HepG2 (cell line): ENCODE measurements around the gene SPIN1. TPM values are rescaled to one million over a fixed set of nuclear protein-coding genes. Genes with fewer than 3 reads are reported as not detected.
A peak's percentile ranks its signal among the peaks of the same experiment; 100 is the strongest.

ENCODE experiments used
- ATF7 ChIP-seq, 2 experiments: fragments of 450-650 bp in 1 of 2; sonication (generic) in 1 of 2; formaldehyde crosslinking in 1 of 2; IDR thresholded peaks; 2 replicates each; pipeline versions ENCODE4 v1.4.0 to v1.6.1; 2016 to 2020; ENCODE audit warnings: antibody characterized with exemption in 1 of 2, mild to moderate bottlenecking in 1 of 2, missing genetic modification reagents in 1 of 2
- CCAR2 ChIP-seq: fragments of 200-400 bp; formaldehyde crosslinking; optimal IDR thresholded peaks from 2 replicates; pipeline ENCODE3; 2018; ENCODE audit warnings: low read depth, mild to moderate bottlenecking, low read length, moderate library complexity
- DNMT1 ChIP-seq: sonication (generic); formaldehyde crosslinking; IDR thresholded peaks from 2 replicates; pipeline ENCODE4 v1.5.1; 2020; ENCODE audit warnings: mild to moderate bottlenecking, missing genetic modification reagents
- DPF2 ChIP-seq: sonication (generic); formaldehyde crosslinking; IDR thresholded peaks from 2 replicates; pipeline ENCODE4 v1.4.0; 2020; ENCODE audit warnings: mild to moderate bottlenecking, low read depth, missing genetic modification reagents, borderline replicate concordance
- HOXD1 ChIP-seq: sonication (generic); formaldehyde crosslinking; IDR thresholded peaks from 2 replicates; pipeline ENCODE4 v1.5.0; 2020; ENCODE audit warnings: missing genetic modification reagents
- KLF13 ChIP-seq: sonication (generic); formaldehyde crosslinking; IDR thresholded peaks from 2 replicates; pipeline ENCODE4 v1.4.0; 2020; ENCODE audit warnings: mild to moderate bottlenecking, missing genetic modification reagents
- MBD4 ChIP-seq: IDR thresholded peaks from 2 replicates; pipeline ENCODE4 v1.6.1; 2012; ENCODE audit warnings: low read length, inconsistent platforms, borderline replicate concordance
- MED13 ChIP-seq: sonication (generic); formaldehyde crosslinking; IDR thresholded peaks from 2 replicates; pipeline ENCODE4 v1.5.0; 2020; ENCODE audit warnings: missing genetic modification reagents
- PHF8 ChIP-seq: sonication (generic); formaldehyde crosslinking; IDR thresholded peaks from 2 replicates; pipeline ENCODE4 v1.5.0; 2020; ENCODE audit warnings: missing genetic modification reagents
- SIX4 ChIP-seq: sonication (generic); formaldehyde crosslinking; IDR thresholded peaks from 2 replicates; pipeline ENCODE4 v1.4.0; 2020; ENCODE audit warnings: missing genetic modification reagents
- SP5 ChIP-seq: IDR thresholded peaks from 2 replicates; pipeline ENCODE4 v1.6.1; 2016; ENCODE audit warnings: low read depth, borderline replicate concordance
- ZKSCAN1 ChIP-seq: fragments of 150-350 bp; IDR thresholded peaks from 2 replicates; pipeline ENCODE4 v1.6.1; 2014; ENCODE audit warnings: low read length
- ZNF24 ChIP-seq: fragments of 450-650 bp; IDR thresholded peaks from 2 replicates; pipeline ENCODE4 v1.6.1; 2017; ENCODE audit warnings: antibody characterized with exemption, mild to moderate bottlenecking
- ZNF660 ChIP-seq: sonication (generic); formaldehyde crosslinking; IDR thresholded peaks from 2 replicates; pipeline ENCODE4 v1.5.1; 2020; ENCODE audit warnings: mild to moderate bottlenecking, low read depth, missing genetic modification reagents, borderline replicate concordance
- ZNF713 ChIP-seq: sonication (generic); formaldehyde crosslinking; IDR thresholded peaks from 2 replicates; pipeline ENCODE4 v1.4.0; 2020; ENCODE audit warnings: mild to moderate bottlenecking, missing genetic modification reagents
- polyA plus RNA-seq, 8 experiments: library from polyadenylated mRNA; depleted of rRNA in 3 of 8; stranded (reverse) in 7 of 8; unstranded in 1 of 8; fragments of >200 nt; fragmentation: Illumina TruSeq in 4 of 8; extraction: Trizol in 4 of 8; gene quantifications; 2 replicates each; pipeline versions ENCODE4 v1.2.1 to v1.2.3, GENCODE V29; 2011 to 2016; ENCODE audit warnings: low read depth in 4 of 8, missing spikeins in 1 of 8, mixed read lengths in 1 of 8; ENCODE audit not compliant: insufficient read depth in 1 of 8
- total RNA-seq, 5 experiments: library from RNA; depleted of rRNA; stranded (reverse); fragments of >200 nt; fragmentation: Illumina TruSeq; extraction: Trizol; gene quantifications; 2 replicates each; pipeline ENCODE4 v1.2.3, GENCODE V29; 2016; ENCODE audit warnings: low read depth in 1 of 5
- TF ChIP-seq, protein P1 (sequence below): sonication (generic); formaldehyde crosslinking; IDR thresholded peaks from 2 replicates; pipeline ENCODE4 v1.5.1; 2020; ENCODE audit warnings: mild to moderate bottlenecking, moderate library complexity, missing genetic modification reagents
- TF ChIP-seq, protein P2 (sequence below): sonication (generic); formaldehyde crosslinking; IDR thresholded peaks from 2 replicates; pipeline ENCODE4 v1.5.0; 2020; ENCODE audit warnings: mild to moderate bottlenecking, missing genetic modification reagents
- TF ChIP-seq, protein P3 (sequence below): sonication (generic); formaldehyde crosslinking; IDR thresholded peaks from 2 replicates; pipeline ENCODE4 v1.4.0; 2020; ENCODE audit warnings: missing genetic modification reagents
- TF ChIP-seq, protein P4 (sequence below): sonication (generic); formaldehyde crosslinking; IDR thresholded peaks from 2 replicates; pipeline ENCODE4 v1.5.1; 2020; ENCODE audit warnings: missing genetic modification reagents, mild to moderate bottlenecking, borderline replicate concordance
- TF ChIP-seq, protein P5 (sequence below): sonication (generic); formaldehyde crosslinking; IDR thresholded peaks from 2 replicates; pipeline ENCODE4 v1.4.0; 2020; ENCODE audit warnings: missing genetic modification reagents, borderline replicate concordance

Gene SPIN1
- total and polyA plus RNA-seq, 2 of the 13 experiments (the other 11 are each of a cell fraction or from before 2014, with no cell fraction given), result 20.0 to 24.3 TPM

DNA sequence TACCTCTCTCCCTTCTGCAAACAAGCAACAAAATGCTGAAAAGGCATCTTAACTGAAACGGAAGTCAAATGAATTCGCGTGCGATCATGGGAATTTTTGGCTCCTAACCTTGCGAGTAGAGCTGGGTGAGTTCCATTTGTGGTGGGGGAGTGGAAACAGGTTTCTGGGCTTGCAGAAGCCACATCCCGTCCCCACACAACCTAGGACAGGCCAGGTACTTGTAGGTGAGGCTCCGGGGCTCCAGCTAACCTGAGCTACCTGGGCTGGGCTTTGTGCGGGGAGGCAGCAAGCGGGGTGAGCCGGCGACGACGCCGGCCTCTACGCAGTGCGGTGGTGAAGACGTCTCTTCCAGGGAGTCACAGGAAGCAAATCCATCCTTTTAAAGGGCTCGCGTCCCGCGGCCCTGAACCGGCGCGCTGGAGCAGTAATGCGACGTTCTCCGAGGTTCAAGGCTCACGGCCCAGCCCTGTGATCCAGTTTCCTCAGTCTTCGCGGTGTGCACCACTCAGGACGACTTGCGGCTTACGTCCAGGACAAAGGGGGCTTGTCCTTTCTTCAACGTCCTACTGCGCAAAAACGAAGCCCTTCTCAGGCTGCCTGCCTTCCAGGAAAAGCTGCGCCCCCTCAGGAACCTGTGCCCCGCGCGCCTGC lies 567 bp upstream of the SPIN1 start (continued):
- TF ChIP-seq, protein P1, sequence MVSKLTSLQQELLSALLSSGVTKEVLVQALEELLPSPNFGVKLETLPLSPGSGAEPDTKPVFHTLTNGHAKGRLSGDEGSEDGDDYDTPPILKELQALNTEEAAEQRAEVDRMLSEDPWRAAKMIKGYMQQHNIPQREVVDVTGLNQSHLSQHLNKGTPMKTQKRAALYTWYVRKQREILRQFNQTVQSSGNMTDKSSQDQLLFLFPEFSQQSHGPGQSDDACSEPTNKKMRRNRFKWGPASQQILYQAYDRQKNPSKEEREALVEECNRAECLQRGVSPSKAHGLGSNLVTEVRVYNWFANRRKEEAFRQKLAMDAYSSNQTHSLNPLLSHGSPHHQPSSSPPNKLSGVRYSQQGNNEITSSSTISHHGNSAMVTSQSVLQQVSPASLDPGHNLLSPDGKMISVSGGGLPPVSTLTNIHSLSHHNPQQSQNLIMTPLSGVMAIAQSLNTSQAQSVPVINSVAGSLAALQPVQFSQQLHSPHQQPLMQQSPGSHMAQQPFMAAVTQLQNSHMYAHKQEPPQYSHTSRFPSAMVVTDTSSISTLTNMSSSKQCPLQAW (CRISPR knock-in tag), result no peak
- TF ChIP-seq ZNF660 (CRISPR knock-in tag), result no peak
- TF ChIP-seq ZKSCAN1, result no peak
- TF ChIP-seq, protein P2, sequence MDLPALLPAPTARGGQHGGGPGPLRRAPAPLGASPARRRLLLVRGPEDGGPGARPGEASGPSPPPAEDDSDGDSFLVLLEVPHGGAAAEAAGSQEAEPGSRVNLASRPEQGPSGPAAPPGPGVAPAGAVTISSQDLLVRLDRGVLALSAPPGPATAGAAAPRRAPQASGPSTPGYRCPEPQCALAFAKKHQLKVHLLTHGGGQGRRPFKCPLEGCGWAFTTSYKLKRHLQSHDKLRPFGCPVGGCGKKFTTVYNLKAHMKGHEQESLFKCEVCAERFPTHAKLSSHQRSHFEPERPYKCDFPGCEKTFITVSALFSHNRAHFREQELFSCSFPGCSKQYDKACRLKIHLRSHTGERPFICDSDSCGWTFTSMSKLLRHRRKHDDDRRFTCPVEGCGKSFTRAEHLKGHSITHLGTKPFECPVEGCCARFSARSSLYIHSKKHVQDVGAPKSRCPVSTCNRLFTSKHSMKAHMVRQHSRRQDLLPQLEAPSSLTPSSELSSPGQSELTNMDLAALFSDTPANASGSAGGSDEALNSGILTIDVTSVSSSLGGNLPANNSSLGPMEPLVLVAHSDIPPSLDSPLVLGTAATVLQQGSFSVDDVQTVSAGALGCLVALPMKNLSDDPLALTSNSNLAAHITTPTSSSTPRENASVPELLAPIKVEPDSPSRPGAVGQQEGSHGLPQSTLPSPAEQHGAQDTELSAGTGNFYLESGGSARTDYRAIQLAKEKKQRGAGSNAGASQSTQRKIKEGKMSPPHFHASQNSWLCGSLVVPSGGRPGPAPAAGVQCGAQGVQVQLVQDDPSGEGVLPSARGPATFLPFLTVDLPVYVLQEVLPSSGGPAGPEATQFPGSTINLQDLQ (CRISPR knock-in tag), result 0 out of 2 replicates have a peak, but pooled peaks have one; percentile 32
- no peak for TF ChIP-seq SP5 (CRISPR knock-in tag)
- no peak for TF ChIP-seq MBD4
- TF ChIP-seq, protein P3, sequence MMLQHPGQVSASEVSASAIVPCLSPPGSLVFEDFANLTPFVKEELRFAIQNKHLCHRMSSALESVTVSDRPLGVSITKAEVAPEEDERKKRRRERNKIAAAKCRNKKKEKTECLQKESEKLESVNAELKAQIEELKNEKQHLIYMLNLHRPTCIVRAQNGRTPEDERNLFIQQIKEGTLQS (CRISPR knock-in tag), result no peak
- no peak for TF ChIP-seq DPF2 (CRISPR knock-in tag)
- TF ChIP-seq ZNF24, result no peak
- TF ChIP-seq, protein P4, sequence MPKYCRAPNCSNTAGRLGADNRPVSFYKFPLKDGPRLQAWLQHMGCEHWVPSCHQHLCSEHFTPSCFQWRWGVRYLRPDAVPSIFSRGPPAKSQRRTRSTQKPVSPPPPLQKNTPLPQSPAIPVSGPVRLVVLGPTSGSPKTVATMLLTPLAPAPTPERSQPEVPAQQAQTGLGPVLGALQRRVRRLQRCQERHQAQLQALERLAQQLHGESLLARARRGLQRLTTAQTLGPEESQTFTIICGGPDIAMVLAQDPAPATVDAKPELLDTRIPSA (CRISPR knock-in tag), result no peak
- no peak for TF ChIP-seq ATF7 (IDR thresholded peaks at IDR 0.05)
- no peak for TF ChIP-seq ATF7 (CRISPR knock-in tag; IDR thresholded peaks at IDR 0.05)
- no peak for TF ChIP-seq SIX4 (CRISPR knock-in tag)
- no peak for TF ChIP-seq ZNF713 (CRISPR knock-in tag)
- TF ChIP-seq HOXD1 (CRISPR knock-in tag), result no peak
- no peak for TF ChIP-seq CCAR2
- peak; percentile 56; the same call in 1 of the 2 replicates for TF ChIP-seq PHF8 (CRISPR knock-in tag)
- TF ChIP-seq DNMT1, result no peak
- no peak for TF ChIP-seq KLF13
- no peak for TF ChIP-seq MED13 (CRISPR knock-in tag)
- TF ChIP-seq, protein P5, sequence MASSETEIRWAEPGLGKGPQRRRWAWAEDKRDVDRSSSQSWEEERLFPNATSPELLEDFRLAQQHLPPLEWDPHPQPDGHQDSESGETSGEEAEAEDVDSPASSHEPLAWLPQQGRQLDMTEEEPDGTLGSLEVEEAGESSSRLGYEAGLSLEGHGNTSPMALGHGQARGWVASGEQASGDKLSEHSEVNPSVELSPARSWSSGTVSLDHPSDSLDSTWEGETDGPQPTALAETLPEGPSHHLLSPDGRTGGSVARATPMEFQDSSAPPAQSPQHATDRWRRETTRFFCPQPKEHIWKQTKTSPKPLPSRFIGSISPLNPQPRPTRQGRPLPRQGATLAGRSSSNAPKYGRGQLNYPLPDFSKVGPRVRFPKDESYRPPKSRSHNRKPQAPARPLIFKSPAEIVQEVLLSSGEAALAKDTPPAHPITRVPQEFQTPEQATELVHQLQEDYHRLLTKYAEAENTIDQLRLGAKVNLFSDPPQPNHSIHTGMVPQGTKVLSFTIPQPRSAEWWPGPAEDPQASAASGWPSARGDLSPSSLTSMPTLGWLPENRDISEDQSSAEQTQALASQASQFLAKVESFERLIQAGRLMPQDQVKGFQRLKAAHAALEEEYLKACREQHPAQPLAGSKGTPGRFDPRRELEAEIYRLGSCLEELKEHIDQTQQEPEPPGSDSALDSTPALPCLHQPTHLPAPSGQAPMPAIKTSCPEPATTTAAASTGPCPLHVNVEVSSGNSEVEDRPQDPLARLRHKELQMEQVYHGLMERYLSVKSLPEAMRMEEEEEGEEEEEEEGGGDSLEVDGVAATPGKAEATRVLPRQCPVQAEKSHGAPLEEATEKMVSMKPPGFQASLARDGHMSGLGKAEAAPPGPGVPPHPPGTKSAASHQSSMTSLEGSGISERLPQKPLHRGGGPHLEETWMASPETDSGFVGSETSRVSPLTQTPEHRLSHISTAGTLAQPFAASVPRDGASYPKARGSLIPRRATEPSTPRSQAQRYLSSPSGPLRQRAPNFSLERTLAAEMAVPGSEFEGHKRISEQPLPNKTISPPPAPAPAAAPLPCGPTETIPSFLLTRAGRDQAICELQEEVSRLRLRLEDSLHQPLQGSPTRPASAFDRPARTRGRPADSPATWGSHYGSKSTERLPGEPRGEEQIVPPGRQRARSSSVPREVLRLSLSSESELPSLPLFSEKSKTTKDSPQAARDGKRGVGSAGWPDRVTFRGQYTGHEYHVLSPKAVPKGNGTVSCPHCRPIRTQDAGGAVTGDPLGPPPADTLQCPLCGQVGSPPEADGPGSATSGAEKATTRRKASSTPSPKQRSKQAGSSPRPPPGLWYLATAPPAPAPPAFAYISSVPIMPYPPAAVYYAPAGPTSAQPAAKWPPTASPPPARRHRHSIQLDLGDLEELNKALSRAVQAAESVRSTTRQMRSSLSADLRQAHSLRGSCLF (CRISPR knock-in tag), result no peak
